GM06990 (cell line): ENCODE data around the gene AGO4.
"Not testable (repeated sequence)": the region's sequence is repeated elsewhere in the genome, so short reads cannot be mapped to it uniquely, and the experiment has no call there.

ENCODE experiments used
- DNase-seq: peaks from one replicate; pipeline ENCODE4 v3.0.0-alpha.2; 2011; ENCODE audit not compliant: insufficient read length; ENCODE audit errors: extremely low read depth
- H3K27me3 ChIP-seq: replicated peaks from 2 replicates; pipeline ENCODE4 v1.6.0; 2011; ENCODE audit warnings: low read length; ENCODE audit not compliant: control insufficient read depth, insufficient read depth
- H3K36me3 ChIP-seq: 2 replicates; pipeline ENCODE4 v1.5.1; 2011; ENCODE audit warnings: low read length; ENCODE audit not compliant: control insufficient read depth, insufficient read depth
- H3K4me3 ChIP-seq: replicated peaks from 2 replicates; pipeline ENCODE4 v1.5.1; 2011; ENCODE audit warnings: low read depth, mild to moderate bottlenecking, control low read depth, low read length
- TF ChIP-seq, protein P1 (sequence below): IDR thresholded peaks from 2 replicates; pipeline ENCODE4 v1.5.1; 2011; ENCODE audit warnings: low read length, control low read depth, mild to moderate bottlenecking, inconsistent platforms; ENCODE audit not compliant: insufficient read depth, poor library complexity, severe bottlenecking

Gene AGO4

DNA sequence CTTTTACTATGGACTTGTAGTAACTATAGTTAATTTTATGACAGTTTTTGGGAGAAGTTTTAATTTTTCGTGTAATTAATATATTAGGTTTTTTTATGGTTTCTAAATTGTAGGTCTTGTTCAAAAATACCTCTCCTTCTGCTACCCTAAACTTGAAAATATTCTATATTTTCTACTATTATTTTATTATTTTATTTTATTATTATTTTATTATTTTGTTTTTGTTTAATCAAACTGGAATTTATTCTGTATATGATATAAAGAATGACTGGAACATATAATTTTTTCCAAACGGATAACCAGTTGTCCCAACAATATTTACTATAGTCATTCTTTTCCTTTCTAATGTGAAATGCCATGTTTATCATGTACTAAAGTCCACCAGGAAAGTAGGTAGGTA, 17.1 kb upstream of the AGO4 start:
- TF ChIP-seq, protein P1, sequence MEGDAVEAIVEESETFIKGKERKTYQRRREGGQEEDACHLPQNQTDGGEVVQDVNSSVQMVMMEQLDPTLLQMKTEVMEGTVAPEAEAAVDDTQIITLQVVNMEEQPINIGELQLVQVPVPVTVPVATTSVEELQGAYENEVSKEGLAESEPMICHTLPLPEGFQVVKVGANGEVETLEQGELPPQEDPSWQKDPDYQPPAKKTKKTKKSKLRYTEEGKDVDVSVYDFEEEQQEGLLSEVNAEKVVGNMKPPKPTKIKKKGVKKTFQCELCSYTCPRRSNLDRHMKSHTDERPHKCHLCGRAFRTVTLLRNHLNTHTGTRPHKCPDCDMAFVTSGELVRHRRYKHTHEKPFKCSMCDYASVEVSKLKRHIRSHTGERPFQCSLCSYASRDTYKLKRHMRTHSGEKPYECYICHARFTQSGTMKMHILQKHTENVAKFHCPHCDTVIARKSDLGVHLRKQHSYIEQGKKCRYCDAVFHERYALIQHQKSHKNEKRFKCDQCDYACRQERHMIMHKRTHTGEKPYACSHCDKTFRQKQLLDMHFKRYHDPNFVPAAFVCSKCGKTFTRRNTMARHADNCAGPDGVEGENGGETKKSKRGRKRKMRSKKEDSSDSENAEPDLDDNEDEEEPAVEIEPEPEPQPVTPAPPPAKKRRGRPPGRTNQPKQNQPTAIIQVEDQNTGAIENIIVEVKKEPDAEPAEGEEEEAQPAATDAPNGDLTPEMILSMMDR: no peak

DNA sequence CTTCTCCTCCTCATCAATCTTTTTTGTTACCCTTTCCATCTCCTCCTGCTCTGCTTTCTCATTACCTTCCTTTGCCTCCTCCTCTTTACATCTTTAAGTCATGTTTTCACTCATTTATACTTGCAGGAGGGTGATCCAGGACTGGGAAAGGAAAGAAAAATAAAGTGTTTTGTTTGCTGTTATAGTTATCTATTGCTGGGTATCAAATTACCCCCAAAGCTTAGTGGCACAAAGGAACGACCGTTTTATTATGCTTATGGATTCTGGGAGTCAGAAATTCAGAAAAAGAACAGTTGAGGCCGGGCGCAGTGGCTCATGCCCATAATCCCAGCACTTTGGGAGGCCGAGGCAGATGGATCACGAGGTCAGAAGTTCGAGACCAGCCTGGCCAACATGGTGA, 12.5 kb upstream of the AGO4 start:
- Histone ChIP-seq H3K36me3 (no peaks in the 10 kb centered on the region), H3K4me3 (no peak overlapping the region), H3K27me3 (no peaks in the 10 kb centered on the region)
- DNase-seq: no peak
- TF ChIP-seq, protein P1: no peak

More for the DNA sequence above, 17.1 kb upstream of the AGO4 start:
- no peaks in the 10 kb centered on the region for H3K27me3 ChIP-seq
- no peak overlapping the region for H3K4me3 ChIP-seq
- no peaks in the 10 kb centered on the region for H3K36me3 ChIP-seq
- DNase-seq: no peak

DNA sequence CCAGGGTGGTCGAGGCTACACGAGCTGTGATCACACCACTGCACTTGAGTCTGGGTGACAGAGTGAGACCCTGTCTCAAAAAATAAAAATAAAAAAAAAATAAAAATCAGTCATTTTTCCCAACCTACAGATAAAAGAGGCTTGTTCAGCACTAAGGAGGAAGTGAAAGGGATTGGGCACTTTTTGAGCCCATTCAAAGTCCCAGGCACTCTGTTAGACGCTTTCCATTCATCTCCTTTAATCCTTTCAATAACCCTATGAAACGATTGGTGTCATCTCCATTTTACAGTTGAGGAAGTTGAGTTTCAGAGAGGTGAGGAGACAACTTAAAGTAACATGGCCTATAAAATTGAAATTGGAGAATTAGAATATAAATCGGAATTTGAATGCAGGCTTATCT, 10.4 kb upstream of the AGO4 start:
- Histone ChIP-seq H3K36me3 (no peaks in the 10 kb centered on the region), H3K27me3 (no peaks in the 10 kb centered on the region), H3K4me3 (no peak overlapping the region)
- no peak for DNase-seq
- TF ChIP-seq, protein P1: no peak

DNA sequence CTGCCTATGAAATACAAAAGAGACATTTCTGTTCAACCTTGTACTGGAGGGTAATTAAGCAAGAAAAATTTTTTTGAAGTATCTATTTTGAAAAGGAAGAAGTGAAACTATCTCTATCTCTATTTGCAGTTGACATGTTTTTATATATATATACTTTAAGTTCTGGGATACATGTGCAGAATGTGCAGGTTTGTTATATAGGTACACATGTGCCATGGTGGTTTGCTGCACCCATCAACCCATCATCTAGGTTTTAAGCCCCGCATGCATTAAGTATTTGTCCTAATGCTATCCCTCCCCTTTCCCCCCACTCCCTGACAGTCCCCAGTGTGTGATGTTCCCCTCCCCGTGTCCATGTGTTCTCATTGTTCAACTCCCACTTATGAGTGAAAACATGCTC, 9.8 kb upstream of the AGO4 start:
- not testable (repeated sequence) for H3K27me3 ChIP-seq, DNase-seq, H3K4me3 ChIP-seq, H3K36me3 ChIP-seq

DNA sequence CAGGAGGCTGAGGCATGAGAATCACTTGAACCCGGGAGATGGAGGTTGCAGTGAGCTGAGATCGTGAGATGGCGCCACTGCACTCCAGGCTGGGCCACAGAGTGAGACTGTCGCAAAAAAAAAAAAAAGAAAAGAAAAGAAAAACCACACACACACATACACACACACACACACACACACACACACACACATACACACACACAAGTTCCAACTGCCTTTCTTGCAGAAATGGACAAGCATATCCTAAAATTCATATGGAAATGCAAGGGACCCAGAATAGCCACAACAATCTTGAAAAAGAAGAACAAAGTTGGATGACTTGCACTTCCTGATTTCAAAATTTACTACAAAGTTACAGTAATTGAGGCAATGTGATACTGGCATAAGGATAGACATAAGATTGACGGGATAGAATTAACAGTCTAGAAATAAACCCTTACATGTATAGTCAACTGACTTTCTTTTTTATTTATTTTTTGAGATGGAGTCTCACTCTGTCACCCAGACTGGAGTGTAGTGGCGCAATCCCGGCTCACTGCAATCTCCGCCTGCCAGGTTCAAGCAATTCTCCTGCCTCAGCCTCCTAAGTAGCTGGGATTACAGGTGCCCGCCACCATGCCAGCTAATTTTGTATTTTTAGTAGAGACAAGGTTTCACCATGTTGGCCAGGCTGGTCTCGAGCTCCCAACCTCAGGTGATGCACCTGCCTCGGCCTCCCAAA, 7.5 kb upstream of the AGO4 start:
- not testable (repeated sequence) for DNase-seq, H3K36me3 ChIP-seq, H3K27me3 ChIP-seq, H3K4me3 ChIP-seq

DNA sequence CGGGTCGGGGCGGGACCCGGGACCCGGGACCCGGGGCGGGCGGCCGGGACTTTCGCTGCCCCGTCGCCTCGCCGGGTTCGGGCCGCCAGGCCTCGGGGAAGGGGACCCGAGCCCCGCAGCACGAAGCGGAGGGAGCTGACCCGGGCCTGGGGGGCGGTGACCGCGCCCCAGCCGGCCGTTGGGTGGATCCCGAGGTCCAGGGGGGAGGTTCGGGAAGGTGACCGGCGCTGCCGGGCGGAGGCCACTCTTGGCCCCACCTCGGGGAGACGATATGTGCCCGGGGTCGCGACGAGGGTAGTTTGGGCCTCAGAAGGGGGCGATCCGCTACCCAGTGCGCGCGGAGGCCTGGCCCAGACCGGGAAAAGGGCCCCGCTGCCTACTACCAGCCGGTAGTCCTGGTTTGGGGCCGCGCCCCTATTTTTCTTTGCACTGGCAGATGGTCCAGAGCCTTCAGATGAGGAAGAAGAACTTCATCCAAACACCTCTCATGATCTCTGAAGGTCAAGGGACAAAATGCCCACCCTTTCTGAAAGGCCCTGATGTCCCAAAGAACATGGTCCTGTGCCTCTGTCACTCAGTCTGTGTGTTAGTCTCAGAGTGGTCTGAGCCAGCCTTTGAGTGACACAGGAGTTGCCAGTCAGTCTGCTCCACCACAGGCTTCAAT, 766 bp downstream of the AGO4 start:
- H3K4me3 ChIP-seq: peak overlapping the region; percentile 84
- H3K36me3 ChIP-seq: no peaks in the 10 kb centered on the region
- TF ChIP-seq, protein P1: no peak
- peak; percentile 31 for DNase-seq
- H3K27me3 ChIP-seq: no peaks in the 10 kb centered on the region
